ENCODE data around the gene IQCM. TPM values are rescaled to one million over a fixed set of nuclear protein-coding genes. Genes with fewer than 3 reads are reported as not detected.

The IQCM gene
- total RNA-seq, 1 donor from 2014 or later, result not detected

GRCh38 chr4:149534779-149535178 lies 280.9 kb downstream of the IQCM start:
- POLR2A ChIA-PET, result no interaction called here
- Mint-ChIP-seq H3K4me1 (no peaks in the 10 kb centered on the region), H3K9me3 (peaks cover 15% of the 10 kb centered on the region), H3K27ac (no peak overlapping the region), H3K36me3 (ENCODE audit: low read depth) (no peaks in the 10 kb centered on the region), H3K27me3 (no peaks in the 10 kb centered on the region), H3K4me3 (no peak overlapping the region)
- TF ChIP-seq CTCF (IDR thresholded peaks at IDR 0.05), result no peak
- CTCF ChIA-PET, result no interaction called here
- DNase-seq (no peak), ATAC-seq (ENCODE audit: low read depth) (no peak)
- intact Hi-C loops (cut with micrococcal nuclease), result no loop called here

GRCh38 chr4:149531861-149532260 lies 283.8 kb downstream of the IQCM start:
- Mint-ChIP-seq H3K27ac (no peak overlapping the region), H3K4me1 (no peaks in the 10 kb centered on the region), H3K9me3 (peaks cover 7% of the 10 kb centered on the region), H3K36me3 (ENCODE audit: low read depth) (no peaks in the 10 kb centered on the region), H3K4me3 (no peak overlapping the region), H3K27me3 (no peaks in the 10 kb centered on the region)
- intact Hi-C loops (cut with micrococcal nuclease), result no loop called here
- DNase-seq, result no peak
- no peak for ATAC-seq (ENCODE audit: low read depth)
- ChIA-PET CTCF (no interaction called here), POLR2A (no interaction called here)
- no peak for TF ChIP-seq CTCF (IDR thresholded peaks at IDR 0.05)

DNA sequence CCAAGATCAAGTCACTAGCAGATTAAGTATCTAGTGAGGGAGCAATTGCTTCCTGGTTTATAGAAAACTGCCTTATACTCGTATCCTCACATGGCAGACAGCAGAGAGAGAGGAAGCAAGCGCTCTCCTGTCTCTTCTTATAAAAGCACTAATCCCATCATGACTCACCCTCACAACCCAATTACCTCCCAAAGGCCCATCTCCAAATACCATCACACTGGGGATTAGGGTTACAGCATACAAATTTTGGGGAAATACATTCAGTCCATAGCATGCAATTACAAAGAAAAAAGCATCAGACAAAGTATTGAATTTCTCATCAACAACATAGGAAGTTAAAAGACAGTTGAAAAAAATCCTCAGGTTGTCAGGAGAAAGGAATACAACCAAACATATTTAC lies 292.6 kb downstream of the IQCM start:
- CTCF ChIA-PET, result no interaction called here
- H3K4me1 Mint-ChIP-seq, result no peaks in the 10 kb centered on the region
- peaks cover 2% of the 10 kb centered on the region for H3K9me3 Mint-ChIP-seq
- no peak for TF ChIP-seq CTCF (IDR thresholded peaks at IDR 0.05)
- H3K36me3 Mint-ChIP-seq (ENCODE audit: low read depth), result no peaks in the 10 kb centered on the region
- DNase-seq (no peak), ATAC-seq (ENCODE audit: low read depth) (no peak)
- H3K4me3 Mint-ChIP-seq, result no peak overlapping the region
- H3K27me3 Mint-ChIP-seq, result no peaks in the 10 kb centered on the region
- intact Hi-C loops (cut with micrococcal nuclease), result no loop called here
- POLR2A ChIA-PET, result no interaction called here
- H3K27ac Mint-ChIP-seq, result no peak overlapping the region

DNA sequence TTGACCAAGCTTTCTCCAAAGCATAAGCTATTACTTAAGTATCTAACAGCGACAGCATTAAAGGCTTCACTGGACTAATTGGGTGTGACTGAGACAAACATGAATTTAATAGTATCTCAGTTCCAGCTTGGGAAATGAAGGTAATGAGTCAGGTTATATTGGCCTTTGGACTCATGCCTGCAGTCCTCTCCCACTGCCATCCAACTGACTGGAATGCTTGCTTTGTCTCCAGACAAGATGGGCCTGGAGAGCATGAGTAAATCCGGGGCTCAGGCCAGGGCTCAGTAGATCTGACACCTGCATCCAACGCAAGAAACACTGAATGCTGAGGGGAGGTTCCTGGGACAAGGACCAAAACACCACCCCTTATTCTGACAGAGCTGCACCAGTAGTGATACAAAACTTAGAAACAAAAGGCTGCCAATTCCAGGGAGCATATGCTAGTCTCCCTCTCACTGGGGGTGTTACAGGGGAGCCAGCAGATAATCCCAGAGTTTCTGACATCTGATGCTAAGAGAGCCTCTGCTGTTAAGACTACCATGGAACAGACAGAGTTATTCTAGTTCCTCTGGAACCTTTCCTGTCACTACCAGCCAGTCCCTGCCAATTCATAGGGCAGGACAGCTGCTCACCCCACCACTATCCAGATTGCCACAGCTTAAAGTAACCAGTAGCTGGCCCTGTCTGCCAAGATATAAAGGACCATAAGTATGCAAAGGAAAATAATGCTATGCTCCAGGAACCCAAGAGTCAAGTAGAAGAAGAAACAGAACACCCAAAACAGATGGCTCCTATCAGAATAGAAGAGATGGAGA lies 293.8 kb downstream of the IQCM start:
- H3K9me3 Mint-ChIP-seq, result peaks cover 4% of the 10 kb centered on the region
- POLR2A ChIA-PET, result no interaction called here
- ATAC-seq (ENCODE audit: low read depth) (no peak), DNase-seq (no peak)
- H3K4me3 Mint-ChIP-seq, result no peak overlapping the region
- H3K27me3 Mint-ChIP-seq, result no peaks in the 10 kb centered on the region
- H3K27ac Mint-ChIP-seq, result no peak overlapping the region
- no peak for TF ChIP-seq CTCF (IDR thresholded peaks at IDR 0.05)
- CTCF ChIA-PET, result no interaction called here
- intact Hi-C loops (cut with micrococcal nuclease), result no loop called here
- H3K4me1 Mint-ChIP-seq, result no peaks in the 10 kb centered on the region
- no peaks in the 10 kb centered on the region for H3K36me3 Mint-ChIP-seq (ENCODE audit: low read depth)

DNA sequence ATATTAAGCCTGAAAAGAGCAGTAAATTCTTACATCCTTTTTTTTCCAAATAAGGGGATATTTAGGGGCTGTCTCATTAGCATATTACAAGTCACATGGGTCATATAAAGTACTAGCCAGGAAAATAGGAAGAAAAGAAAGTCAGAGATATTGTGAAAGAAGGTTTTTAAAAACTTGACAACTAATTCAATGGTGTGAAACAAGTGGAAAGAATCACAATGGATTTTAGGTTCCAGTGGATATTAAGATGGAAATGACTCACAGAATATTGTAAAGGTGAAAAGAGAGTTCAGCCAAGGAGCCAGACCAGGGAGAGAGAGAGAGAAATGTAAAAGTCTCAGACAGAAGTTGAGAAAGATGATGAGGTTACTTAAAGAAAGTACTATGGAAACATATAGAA lies 297.2 kb downstream of the IQCM start:
- Mint-ChIP-seq H3K27ac (no peak overlapping the region), H3K4me3 (no peak overlapping the region), H3K27me3 (no peaks in the 10 kb centered on the region), H3K9me3 (peaks cover 4% of the 10 kb centered on the region), H3K4me1 (no peaks in the 10 kb centered on the region), H3K36me3 (ENCODE audit: low read depth) (no peaks in the 10 kb centered on the region)
- no peak for ATAC-seq (ENCODE audit: low read depth)
- intact Hi-C loops (cut with micrococcal nuclease), result no loop called here
- DNase-seq, result no peak
- POLR2A ChIA-PET, result no interaction called here
- no peak for TF ChIP-seq CTCF (IDR thresholded peaks at IDR 0.05)
- CTCF ChIA-PET, result no interaction called here
